ENCODE data around the gene WNT11. TPM values are rescaled to one million over a fixed set of nuclear protein-coding genes. Genes with fewer than 3 reads are reported as not detected.

Gene WNT11
- total RNA-seq, 1 experiment from 2014 or later: not detected

DNA sequence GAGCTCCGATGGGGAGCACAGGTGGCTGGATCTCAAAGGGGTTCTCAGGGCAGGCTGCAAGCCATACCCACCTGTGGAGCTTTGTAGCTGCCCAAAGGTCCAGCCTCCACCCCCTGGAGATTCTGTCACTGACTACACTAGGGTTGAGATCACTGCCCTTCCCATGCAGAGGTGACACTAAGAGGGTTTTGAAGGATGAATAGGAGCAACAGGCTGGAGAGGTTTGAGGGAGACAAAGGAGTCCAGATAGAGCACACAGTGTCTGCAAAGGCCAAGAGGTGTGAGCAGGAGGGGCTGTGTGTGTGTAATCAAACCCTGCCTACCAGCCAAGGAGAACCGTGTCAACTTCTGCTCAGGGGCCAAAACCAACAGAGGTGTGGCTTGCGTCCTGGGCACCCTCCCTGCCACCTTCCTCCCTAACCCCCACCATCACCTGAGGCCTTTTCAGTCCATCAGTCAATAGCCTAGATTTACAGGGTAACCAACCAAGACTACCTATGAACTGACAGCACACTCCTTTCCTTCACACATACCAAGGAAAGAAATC is 43.0 kb upstream of the WNT11 start:
- H3K56ac ChIP-seq (ENCODE audit: insufficient read length, low read depth, low read length): no peak overlapping the region
- H3K27ac ChIP-seq (ENCODE audit: insufficient read length, low read depth, low read length): no peak overlapping the region
- H2BK12ac ChIP-seq (ENCODE audit: insufficient read length, low read depth, low read length): no peak overlapping the region
- no peak overlapping the region; the same call in 1 of the 2 replicates for H3K14ac ChIP-seq (ENCODE audit: insufficient read depth, low read length)
- DNase-seq: no peak
- no peak overlapping the region for H3K9ac ChIP-seq (ENCODE audit: extremely low read depth, insufficient read length, low read length)
- H3K4me1 ChIP-seq (ENCODE audit: insufficient read depth, low read length): no peaks in the 10 kb centered on the region
- WGBS (ENCODE audit: extremely low coverage, insufficient read length, low lambda C conversion rate): no CpG with 5 or more reads among the region's 3 CpGs
- no peak overlapping the region for H2AK5ac ChIP-seq (ENCODE audit: insufficient read length, low read length)
- no peaks in the 10 kb centered on the region for H3K9me3 ChIP-seq (ENCODE audit: control insufficient read depth, low read depth, low read length)
- H4K8ac ChIP-seq (replicated peaks; ENCODE audit: insufficient read length, low read depth, low read length): no peak overlapping the region
- no peak overlapping the region for H2BK5ac ChIP-seq (ENCODE audit: insufficient read length, low read length)
- Mint-ChIP-seq H3K4me3 (no peak overlapping the region), H3K27ac (no peak overlapping the region), H3K4me1 (peaks cover 5% of the 10 kb centered on the region in 2 experiments), H3K27me3 (ENCODE audit: low read depth) (peaks cover 16% of the 10 kb centered on the region), H3K9me3 (peaks cover 0 to 3% of the 10 kb centered on the region in 2 experiments; a peak in 1 of 5 replicates), H3K36me3 (ENCODE audit: insufficient read depth in 1 of 3, low read depth in 3 of 3) (no peaks in the 10 kb centered on the region; a peak in 1 of 7 replicates)
- no peak overlapping the region for H3K4me2 ChIP-seq (ENCODE audit: insufficient read depth, insufficient read length, low read length)
- TF ChIP-seq, protein P1, sequence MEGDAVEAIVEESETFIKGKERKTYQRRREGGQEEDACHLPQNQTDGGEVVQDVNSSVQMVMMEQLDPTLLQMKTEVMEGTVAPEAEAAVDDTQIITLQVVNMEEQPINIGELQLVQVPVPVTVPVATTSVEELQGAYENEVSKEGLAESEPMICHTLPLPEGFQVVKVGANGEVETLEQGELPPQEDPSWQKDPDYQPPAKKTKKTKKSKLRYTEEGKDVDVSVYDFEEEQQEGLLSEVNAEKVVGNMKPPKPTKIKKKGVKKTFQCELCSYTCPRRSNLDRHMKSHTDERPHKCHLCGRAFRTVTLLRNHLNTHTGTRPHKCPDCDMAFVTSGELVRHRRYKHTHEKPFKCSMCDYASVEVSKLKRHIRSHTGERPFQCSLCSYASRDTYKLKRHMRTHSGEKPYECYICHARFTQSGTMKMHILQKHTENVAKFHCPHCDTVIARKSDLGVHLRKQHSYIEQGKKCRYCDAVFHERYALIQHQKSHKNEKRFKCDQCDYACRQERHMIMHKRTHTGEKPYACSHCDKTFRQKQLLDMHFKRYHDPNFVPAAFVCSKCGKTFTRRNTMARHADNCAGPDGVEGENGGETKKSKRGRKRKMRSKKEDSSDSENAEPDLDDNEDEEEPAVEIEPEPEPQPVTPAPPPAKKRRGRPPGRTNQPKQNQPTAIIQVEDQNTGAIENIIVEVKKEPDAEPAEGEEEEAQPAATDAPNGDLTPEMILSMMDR (conservative IDR thresholded peaks at IDR 0.05): no peak
- no peak overlapping the region for H2AFZ ChIP-seq (ENCODE audit: low read length)
- no peak overlapping the region for H2BK15ac ChIP-seq (ENCODE audit: low read depth, low read length)
- H3K79me2 ChIP-seq (ENCODE audit: insufficient read depth, low read length): no peaks in the 10 kb centered on the region
- no peaks in the 10 kb centered on the region; the same call in 1 of the 2 replicates for H3K27me3 ChIP-seq (ENCODE audit: insufficient read depth, low read length)
- no peak overlapping the region for H4K5ac ChIP-seq (ENCODE audit: insufficient read length, low read depth, low read length)
- H3K79me1 ChIP-seq (ENCODE audit: insufficient read depth, low read depth, low read length, poor library complexity, severe bottlenecking): no peaks in the 10 kb centered on the region
- no peak overlapping the region for H3K23ac ChIP-seq (ENCODE audit: insufficient read length, low read depth, low read length)
- H3K4ac ChIP-seq (ENCODE audit: low read depth, low read length): no peak overlapping the region
- no peak overlapping the region for H2BK120ac ChIP-seq (ENCODE audit: low read depth, low read length, poor library complexity, severe bottlenecking)
- H2BK20ac ChIP-seq (ENCODE audit: low read depth, low read length, poor library complexity, severe bottlenecking): no peak overlapping the region
- H3T11ph ChIP-seq (ENCODE audit: low read length): no peak overlapping the region
- no peak overlapping the region for H3K18ac ChIP-seq (ENCODE audit: insufficient read length, low read depth, low read length)
- H4K20me1 ChIP-seq (ENCODE audit: control insufficient read depth, insufficient read depth, insufficient read length): no peaks in the 10 kb centered on the region
- no peak overlapping the region for H4K91ac ChIP-seq (ENCODE audit: insufficient read length, low read depth, low read length)
- no peaks in the 10 kb centered on the region for H3K23me2 ChIP-seq (ENCODE audit: insufficient read length, low read depth, low read length, poor library complexity, severe bottlenecking)
